NCI-H82 (cell line): ENCODE results near the gene SLC6A3.

Experiments used
- DNase-seq: peaks from one replicate; lab custom pipeline; 2025; lab: John Stamatoyannopoulos, UW

SLC6A3 gene

GRCh38 chr5:1445313-1445688 is at the start of gene SLC6A3:
SLC6A3 (minus strand) TSS chr5:1445440; CDS start chr5:1443197, 2,243 bp downstream.
- DNase-seq: peak; percentile 87

GRCh38 chr5:1493941-1494340 is 48.7 kb upstream of the SLC6A3 start:
- DNase-seq: no peak

- no peak for DNase-seq
These were observed 48.2 kb upstream of the SLC6A3 start for GRCh38 chr5:1493413-1493812.

- no peak for DNase-seq
These were observed 47.5 kb upstream of the SLC6A3 start for GRCh38 chr5:1492757-1493156.

- no peak for DNase-seq
These were observed 45.1 kb upstream of the SLC6A3 start for GRCh38 chr5:1490376-1490775.

GRCh38 chr5:1489754-1490153 is 44.5 kb upstream of the SLC6A3 start:
- DNase-seq: no peak

- no peak for DNase-seq
These were observed 43.8 kb upstream of the SLC6A3 start for GRCh38 chr5:1488882-1489680.

- no peak for DNase-seq
These were observed 42.0 kb upstream of the SLC6A3 start for GRCh38 chr5:1487079-1487764.

GRCh38 chr5:1486271-1486670 is 41.0 kb upstream of the SLC6A3 start:
- DNase-seq: no peak

- DNase-seq: no peak
These were observed 40.4 kb upstream of the SLC6A3 start for GRCh38 chr5:1485579-1486118.

GRCh38 chr5:1484730-1485578 is 39.7 kb upstream of the SLC6A3 start:
- no peak for DNase-seq

- no peak for DNase-seq
These were observed 38.9 kb upstream of the SLC6A3 start for GRCh38 chr5:1483856-1484729.

GRCh38 chr5:1483064-1483463 is 37.8 kb upstream of the SLC6A3 start:
- DNase-seq: no peak

- DNase-seq: no peak
These were observed 36.7 kb upstream of the SLC6A3 start for GRCh38 chr5:1481959-1482331.

- no peak for DNase-seq
These were observed 36.2 kb upstream of the SLC6A3 start for GRCh38 chr5:1481266-1481958.

- no peak for DNase-seq
These were observed 35.6 kb upstream of the SLC6A3 start for GRCh38 chr5:1480806-1481205.

- DNase-seq: no peak
These were observed 35.0 kb upstream of the SLC6A3 start for GRCh38 chr5:1480217-1480616.

GRCh38 chr5:1479581-1480188 is 34.4 kb upstream of the SLC6A3 start:
- DNase-seq: peak; percentile 32

- no peak for DNase-seq
These were observed 33.8 kb upstream of the SLC6A3 start for GRCh38 chr5:1479066-1479465.

- DNase-seq: no peak
These were observed 33.2 kb upstream of the SLC6A3 start for GRCh38 chr5:1478271-1479035.
